ENCODE measurements around the gene AGAP5.
"Not testable (repeated sequence)": the region's sequence is repeated elsewhere in the genome, so short reads cannot be mapped to it uniquely, and the experiment has no call there.

DNA sequence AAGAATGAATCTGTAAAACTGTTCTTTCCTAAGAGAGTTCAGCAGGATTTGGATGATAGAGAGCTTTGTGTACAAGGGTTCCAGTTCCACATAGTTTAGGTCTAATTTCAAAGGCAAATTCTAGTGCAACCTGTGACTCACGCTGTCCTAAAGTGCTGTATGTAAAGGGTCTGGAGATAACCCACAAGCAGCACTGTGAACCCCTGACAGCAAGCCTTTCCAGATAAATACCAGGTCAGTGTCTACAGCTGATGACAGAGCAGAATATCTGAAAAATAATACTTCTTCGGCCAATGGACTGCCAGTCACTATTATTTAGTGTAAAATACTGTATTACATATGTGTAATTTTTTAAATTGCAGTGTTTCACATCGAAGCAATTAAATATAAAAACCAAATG lies 16.0 kb upstream of the AGAP5 start:
- not testable (repeated sequence) for TF ChIP-seq HNF4G (IDR thresholded peaks at IDR 0.05; ENCODE audit: borderline replicate concordance, low read depth, low read length); HNF4G (CRISPR knock-in tag; IDR thresholded peaks at IDR 0.05; ENCODE audit: borderline replicate concordance, low read depth); GATAD2A (CRISPR knock-in tag; IDR thresholded peaks at IDR 0.05); TBL1XR1 (IDR thresholded peaks at IDR 0.05; ENCODE audit: borderline replicate concordance, low read length, partially characterized antibody); FOXK2 (IDR thresholded peaks at IDR 0.05); EED (CRISPR knock-in tag; IDR thresholded peaks at IDR 0.05); ZNF564 (CRISPR knock-in tag; IDR thresholded peaks at IDR 0.05); GZF1 (CRISPR knock-in tag; IDR thresholded peaks at IDR 0.05); MTA3 (CRISPR knock-in tag; IDR thresholded peaks at IDR 0.05); ZBTB34 (CRISPR knock-in tag; IDR thresholded peaks at IDR 0.05)
- TF ChIP-seq, protein P1, sequence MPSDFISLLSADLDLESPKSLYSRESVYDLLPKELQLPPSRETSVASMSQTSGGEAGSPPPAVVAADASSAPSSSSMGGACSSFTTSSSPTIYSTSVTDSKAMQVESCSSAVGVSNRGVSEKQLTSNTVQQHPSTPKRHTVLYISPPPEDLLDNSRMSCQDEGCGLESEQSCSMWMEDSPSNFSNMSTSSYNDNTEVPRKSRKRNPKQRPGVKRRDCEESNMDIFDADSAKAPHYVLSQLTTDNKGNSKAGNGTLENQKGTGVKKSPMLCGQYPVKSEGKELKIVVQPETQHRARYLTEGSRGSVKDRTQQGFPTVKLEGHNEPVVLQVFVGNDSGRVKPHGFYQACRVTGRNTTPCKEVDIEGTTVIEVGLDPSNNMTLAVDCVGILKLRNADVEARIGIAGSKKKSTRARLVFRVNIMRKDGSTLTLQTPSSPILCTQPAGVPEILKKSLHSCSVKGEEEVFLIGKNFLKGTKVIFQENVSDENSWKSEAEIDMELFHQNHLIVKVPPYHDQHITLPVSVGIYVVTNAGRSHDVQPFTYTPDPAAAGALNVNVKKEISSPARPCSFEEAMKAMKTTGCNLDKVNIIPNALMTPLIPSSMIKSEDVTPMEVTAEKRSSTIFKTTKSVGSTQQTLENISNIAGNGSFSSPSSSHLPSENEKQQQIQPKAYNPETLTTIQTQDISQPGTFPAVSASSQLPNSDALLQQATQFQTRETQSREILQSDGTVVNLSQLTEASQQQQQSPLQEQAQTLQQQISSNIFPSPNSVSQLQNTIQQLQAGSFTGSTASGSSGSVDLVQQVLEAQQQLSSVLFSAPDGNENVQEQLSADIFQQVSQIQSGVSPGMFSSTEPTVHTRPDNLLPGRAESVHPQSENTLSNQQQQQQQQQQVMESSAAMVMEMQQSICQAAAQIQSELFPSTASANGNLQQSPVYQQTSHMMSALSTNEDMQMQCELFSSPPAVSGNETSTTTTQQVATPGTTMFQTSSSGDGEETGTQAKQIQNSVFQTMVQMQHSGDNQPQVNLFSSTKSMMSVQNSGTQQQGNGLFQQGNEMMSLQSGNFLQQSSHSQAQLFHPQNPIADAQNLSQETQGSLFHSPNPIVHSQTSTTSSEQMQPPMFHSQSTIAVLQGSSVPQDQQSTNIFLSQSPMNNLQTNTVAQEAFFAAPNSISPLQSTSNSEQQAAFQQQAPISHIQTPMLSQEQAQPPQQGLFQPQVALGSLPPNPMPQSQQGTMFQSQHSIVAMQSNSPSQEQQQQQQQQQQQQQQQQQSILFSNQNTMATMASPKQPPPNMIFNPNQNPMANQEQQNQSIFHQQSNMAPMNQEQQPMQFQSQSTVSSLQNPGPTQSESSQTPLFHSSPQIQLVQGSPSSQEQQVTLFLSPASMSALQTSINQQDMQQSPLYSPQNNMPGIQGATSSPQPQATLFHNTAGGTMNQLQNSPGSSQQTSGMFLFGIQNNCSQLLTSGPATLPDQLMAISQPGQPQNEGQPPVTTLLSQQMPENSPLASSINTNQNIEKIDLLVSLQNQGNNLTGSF (CRISPR knock-in tag; IDR thresholded peaks at IDR 0.05) = not testable (repeated sequence)
- TF ChIP-seq, protein P2, sequence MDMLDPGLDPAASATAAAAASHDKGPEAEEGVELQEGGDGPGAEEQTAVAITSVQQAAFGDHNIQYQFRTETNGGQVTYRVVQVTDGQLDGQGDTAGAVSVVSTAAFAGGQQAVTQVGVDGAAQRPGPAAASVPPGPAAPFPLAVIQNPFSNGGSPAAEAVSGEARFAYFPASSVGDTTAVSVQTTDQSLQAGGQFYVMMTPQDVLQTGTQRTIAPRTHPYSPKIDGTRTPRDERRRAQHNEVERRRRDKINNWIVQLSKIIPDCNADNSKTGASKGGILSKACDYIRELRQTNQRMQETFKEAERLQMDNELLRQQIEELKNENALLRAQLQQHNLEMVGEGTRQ (IDR thresholded peaks at IDR 0.05; ENCODE audit: low read depth, low read length) = not testable (repeated sequence)
- TF ChIP-seq, protein P2 (CRISPR knock-in tag; IDR thresholded peaks at IDR 0.05; ENCODE audit: borderline replicate concordance) = not testable (repeated sequence)
- TF ChIP-seq, protein P3, sequence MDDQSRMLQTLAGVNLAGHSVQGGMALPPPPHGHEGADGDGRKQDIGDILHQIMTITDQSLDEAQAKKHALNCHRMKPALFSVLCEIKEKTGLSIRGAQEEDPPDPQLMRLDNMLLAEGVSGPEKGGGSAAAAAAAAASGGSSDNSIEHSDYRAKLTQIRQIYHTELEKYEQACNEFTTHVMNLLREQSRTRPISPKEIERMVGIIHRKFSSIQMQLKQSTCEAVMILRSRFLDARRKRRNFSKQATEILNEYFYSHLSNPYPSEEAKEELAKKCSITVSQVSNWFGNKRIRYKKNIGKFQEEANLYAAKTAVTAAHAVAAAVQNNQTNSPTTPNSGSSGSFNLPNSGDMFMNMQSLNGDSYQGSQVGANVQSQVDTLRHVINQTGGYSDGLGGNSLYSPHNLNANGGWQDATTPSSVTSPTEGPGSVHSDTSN (CRISPR knock-in tag; IDR thresholded peaks at IDR 0.05; ENCODE audit: borderline replicate concordance) = not testable (repeated sequence)
- TF ChIP-seq, protein P4, sequence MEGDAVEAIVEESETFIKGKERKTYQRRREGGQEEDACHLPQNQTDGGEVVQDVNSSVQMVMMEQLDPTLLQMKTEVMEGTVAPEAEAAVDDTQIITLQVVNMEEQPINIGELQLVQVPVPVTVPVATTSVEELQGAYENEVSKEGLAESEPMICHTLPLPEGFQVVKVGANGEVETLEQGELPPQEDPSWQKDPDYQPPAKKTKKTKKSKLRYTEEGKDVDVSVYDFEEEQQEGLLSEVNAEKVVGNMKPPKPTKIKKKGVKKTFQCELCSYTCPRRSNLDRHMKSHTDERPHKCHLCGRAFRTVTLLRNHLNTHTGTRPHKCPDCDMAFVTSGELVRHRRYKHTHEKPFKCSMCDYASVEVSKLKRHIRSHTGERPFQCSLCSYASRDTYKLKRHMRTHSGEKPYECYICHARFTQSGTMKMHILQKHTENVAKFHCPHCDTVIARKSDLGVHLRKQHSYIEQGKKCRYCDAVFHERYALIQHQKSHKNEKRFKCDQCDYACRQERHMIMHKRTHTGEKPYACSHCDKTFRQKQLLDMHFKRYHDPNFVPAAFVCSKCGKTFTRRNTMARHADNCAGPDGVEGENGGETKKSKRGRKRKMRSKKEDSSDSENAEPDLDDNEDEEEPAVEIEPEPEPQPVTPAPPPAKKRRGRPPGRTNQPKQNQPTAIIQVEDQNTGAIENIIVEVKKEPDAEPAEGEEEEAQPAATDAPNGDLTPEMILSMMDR (CRISPR knock-in tag; IDR thresholded peaks at IDR 0.05) = not testable (repeated sequence)

Data from HepG2 (cell line).